Endothelial cell of hepatic sinusoid (primary cell): ENCODE measurements around the gene MT1M.
"Not testable (repeated sequence)": the region's sequence is repeated elsewhere in the genome, so short reads cannot be mapped to it uniquely, and the experiment has no call there.

Experiments
- in situ Hi-C: cut with HindIII; loops from 2 replicates; pipeline ENCODE4 v1.10.0; 2017; ENCODE audit warnings: low sequenced_read_pairs

Gene MT1M

GRCh38 chr16:56632156-56632847 lies at the start of gene MT1M:
MT1M (plus strand) TSS chr16:56632659; CDS start chr16:56632732, 73 bp downstream.
- in situ Hi-C loops, result no loop called here

DNA sequence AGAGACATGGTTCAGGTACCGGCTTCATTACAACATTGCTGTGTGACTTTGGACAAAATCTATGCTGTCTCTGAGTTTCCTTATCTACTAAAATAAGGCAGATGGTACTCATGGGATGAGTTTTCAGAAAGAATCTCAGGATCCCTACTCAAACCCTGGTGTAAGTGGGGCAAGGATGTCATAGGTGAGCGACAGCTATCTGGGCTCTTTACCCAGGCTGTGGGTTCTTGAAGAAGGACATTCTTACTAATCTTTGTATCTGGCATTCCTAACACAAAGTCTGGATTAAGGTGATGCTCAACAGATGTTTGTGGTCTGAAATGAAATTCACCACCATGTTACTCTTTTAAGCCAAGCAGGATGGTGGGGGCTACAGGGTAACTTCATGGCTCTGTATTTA lies 49.5 kb upstream of the MT1M start:
- in situ Hi-C loops, result not testable (repeated sequence)

DNA sequence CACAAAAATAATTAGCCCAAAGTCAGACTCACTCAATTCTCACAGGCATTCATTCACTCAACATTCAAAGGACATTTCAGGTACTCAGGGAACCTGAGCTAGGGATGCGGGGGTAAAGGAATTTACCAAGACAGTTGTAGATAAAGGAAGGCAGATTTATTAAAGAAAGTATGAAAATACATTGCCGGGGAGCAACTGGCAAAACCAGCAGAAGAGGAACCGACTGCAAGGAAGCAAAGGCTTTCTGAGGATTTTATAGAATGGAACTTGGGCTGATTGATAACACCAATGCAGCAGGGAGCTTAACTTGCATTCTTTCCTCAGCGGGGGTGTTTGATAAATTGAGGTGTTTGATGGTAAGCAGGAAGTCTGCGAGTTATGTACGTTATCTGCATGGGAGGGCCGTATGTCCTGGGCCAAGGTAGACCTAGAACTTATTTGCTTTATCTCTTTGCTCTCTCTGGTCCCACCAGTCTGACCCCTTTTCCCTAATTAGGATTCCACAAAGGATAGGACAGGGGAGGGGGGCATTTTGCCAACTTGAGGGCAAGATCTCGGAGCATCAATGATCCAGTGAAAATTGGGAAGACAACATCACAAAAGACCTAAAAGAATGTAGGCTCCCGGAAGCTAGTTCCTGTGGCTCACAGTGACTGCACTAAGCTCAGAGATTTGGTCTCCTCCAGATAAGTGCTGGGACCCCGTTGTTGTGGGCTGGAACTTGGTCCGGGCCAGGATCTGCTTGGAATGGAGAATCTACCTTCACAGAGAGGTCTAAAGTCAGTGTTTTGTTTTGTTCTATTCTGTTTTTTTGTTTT lies 48.9 kb upstream of the MT1M start:
- in situ Hi-C loops, result no loop called here

- in situ Hi-C loops, result no loop called here
These were observed 48.2 kb upstream of the MT1M start for GRCh38 chr16:56584276-56584675.

DNA sequence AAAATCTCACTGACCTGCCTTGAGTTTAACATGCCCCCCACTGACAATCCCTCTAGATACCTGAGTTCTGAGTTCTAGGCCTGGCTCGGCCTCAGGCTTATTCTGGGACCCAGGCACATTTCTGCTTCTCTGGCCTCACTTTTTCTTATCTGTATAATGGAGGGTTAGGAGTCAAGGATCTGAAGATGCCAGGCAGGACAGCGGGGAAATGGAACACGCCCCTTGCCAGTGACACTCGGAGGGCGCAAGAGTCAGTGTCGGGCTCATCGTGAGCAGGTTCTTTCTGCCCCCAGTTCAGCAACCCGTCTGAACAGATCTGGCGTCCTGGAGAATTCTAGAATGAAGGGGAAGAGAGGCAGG lies 43.7 kb upstream of the MT1M start:
- in situ Hi-C loops, result no loop called here

- in situ Hi-C loops, result no loop called here
These were observed 43.1 kb upstream of the MT1M start, which contains the start of gene MT3 for GRCh38 chr16:56589141-56590039. MT3 (plus strand) TSS chr16:56589528; CDS start chr16:56589591, 63 bp downstream.

DNA sequence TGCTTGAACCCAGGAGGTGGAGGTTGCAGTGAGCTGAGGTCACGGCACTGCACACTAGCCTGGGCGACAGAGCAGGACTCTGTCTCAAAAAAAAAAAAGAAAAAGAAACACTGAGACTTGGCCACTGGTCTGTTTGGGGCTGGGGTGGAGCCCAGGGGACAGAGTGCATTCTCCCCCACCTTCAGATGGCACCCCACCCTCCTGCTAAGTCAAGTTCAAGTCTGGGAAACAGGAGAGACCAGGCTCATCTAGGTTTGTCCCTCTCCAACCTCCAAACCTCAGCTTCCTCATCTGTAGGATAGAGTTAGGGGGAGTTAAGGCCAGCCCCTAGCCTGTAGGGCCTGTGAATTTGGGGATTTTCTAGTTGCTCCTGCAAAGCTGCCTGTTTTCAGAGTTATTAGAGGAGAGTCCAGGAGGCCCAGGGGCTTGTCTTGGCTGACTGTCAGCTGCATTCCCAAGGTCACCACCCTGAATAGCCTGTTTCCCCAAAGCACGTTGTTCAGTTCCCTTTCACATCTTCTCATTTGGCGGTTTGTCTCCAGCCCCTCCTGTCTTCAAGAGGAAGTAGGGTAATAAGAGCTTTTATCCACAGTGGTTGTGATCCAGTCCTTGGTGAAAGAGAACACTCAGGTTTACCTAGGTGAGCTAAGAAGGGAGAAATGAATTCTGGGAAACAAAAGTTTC lies 40.9 kb upstream of the MT1M start:
- in situ Hi-C loops, result no loop called here

- in situ Hi-C loops, result no loop called here
These were observed 38.7 kb upstream of the MT1M start for GRCh38 chr16:56593573-56594291.

- in situ Hi-C loops, result no loop called here
These were observed 38.2 kb upstream of the MT1M start for GRCh38 chr16:56594292-56594619.

DNA sequence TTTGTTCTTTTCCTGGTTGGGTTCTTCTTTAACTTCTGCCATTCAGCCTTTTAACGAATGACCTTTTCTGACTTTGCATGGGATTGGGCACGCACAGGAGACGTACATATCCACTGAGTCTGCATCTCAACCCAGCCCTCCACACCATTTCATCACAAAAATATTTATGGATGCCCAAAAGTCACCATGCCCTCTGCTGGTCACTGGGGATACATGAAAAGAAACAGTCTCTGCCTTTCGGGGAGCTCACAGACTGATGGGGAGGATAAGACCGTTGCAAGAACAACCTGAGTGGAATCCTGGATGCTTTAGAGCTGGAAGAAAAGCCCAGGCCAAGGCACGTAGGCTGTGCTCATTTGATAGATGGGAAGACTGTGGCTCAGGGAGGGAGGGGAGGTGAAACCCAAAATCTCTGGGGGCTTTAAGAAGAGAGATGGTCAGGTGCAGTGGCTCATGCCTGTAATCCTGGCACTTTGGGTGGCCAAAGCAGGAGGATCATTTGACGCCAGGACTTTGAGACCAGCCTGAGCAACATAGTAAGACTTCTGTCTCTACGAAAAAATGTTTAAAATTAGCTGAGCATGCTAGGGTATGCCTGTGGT lies 32.0 kb upstream of the MT1M start:
- in situ Hi-C loops, result no loop called here

GRCh38 chr16:56601325-56601724 lies 31.1 kb upstream of the MT1M start:
- in situ Hi-C loops, result no loop called here

GRCh38 chr16:56603589-56603988 lies 28.9 kb upstream of the MT1M start:
- in situ Hi-C loops, result no loop called here

DNA sequence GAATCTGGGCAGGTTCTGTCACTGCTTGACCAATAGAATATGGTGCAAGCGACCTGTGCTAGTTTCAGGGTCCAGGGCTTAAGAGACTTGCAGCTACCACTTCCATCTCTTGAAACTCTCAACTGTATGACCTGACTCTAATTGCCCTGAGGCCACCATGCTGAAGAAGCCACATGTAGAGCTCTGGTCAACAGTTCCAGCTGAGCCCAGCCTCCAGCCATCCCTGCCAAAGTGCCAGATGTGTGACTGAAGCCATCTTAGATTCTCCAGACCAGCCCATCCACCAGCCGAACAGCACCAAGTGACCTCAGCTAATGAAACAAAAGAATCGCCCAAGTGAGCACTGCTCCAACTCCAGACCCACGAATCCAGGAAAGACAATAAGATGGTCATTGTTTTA lies 27.5 kb upstream of the MT1M start:
- in situ Hi-C loops, result no loop called here

DNA sequence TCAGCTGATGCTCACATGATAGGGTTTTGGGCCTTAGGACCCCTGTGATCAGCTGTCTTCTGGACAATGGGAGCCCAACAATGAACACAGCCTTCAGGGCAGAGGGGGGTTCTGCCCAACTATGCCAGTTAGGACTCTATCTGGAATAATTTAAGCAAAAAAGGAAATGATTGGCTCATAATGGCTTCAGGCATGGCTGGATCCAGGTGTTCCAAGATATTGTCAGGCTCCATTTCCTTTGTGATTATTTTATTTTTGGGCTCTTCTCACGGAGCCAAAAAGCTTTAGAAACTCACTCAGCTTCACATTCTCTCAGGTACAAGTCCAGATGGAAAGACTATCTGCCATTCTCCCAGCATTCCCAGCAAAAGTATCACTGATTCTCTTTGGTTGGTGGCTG lies 27.0 kb upstream of the MT1M start:
- in situ Hi-C loops, result no loop called here

DNA sequence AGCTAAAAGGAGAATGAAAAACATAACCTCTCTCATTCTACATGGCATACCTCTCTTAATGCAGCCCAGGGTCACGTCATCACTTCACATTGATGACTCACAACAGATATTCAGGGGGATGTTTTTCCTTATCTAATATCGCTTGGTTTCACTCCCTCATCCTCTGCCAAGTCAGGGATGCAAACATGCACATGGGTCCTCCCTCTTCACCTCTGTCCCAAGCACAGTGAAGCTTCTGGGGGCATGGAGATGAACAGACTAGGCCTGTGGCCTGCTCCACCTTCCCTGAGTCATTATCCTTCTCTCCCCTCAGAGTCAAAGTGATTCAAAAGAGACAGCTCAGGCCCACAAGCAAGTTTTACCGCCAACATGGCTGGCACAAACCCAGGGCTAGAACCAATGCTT lies 26.4 kb upstream of the MT1M start:
- in situ Hi-C loops, result no loop called here

DNA sequence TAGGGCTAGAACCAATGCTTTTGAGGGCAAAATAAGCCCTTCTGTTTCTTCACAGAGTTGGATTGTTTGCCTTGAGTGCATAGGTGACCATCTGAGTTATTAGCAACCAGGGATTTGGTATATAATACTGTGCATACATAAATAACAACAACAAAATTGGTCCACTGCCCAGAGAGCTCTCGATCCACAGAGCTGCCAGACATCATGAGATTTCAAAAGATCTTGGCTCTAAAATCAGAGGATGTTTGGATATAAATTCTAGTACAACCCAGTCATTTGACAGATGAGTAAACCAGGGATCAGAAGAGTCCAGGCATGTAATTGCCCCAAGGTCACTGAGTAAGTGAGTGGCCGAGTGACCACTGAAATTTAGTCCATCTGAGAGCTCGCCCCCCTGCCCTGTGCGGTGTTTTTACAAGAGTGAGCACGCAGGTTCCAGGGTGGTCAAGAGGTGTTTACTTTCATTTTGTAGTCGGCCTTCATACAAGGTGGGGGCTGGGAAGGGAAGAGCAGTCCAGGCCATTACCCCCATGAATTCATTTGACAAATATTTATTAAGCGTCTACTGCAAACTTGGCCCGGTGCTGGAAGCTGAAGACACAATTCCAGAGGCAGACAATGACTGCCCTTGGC lies 25.9 kb upstream of the MT1M start:
- in situ Hi-C loops, result no loop called here

DNA sequence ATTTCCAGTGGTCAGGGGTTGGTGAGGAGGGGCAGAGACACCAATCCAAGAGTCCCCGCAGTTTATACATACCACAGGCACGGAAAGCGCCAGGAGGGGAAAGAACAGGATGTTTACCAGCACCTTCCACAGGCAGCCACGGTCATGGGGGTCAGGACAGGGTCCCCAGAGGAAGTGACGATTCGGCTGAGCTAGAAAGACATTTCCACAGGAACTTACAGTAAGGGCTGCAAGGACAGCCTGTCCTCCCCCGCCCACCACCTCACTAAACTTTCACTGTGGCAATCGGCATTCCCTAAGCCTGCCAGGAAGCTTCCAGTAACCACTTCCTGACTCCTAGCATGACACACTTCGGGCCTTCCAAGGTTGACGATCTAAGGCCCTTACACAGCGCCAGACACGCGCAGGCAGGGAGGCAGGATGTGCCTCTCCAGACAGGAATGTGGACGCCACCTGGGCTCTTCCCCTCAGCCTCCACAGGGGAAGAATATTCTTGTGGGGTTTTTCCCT lies 25.3 kb upstream of the MT1M start:
- in situ Hi-C loops, result no loop called here

GRCh38 chr16:56607675-56608042 lies 24.8 kb upstream of the MT1M start:
- in situ Hi-C loops, result no loop called here
